GM21423 (cell line): ENCODE results near the gene STARD3NL.
"Not testable (repeated sequence)": the region's sequence is repeated elsewhere in the genome, so short reads cannot be mapped to it uniquely, and the experiment has no call there.

ENCODE experiments used
- ATAC-seq: cut with Tn5 transposase; IDR thresholded peaks from one replicate; pipeline ENCODE4 v1.9.1; 2021; ENCODE audit warnings: mild to moderate bottlenecking, moderate library complexity; ENCODE audit not compliant: unreplicated experiment

STARD3NL gene

GRCh38 chr7:38262545-38262944 lies 84.5 kb downstream of the STARD3NL start:
- ATAC-seq, result no peak

- not testable (repeated sequence) for ATAC-seq
Observed at GRCh38 chr7:38263274-38263673, 85.2 kb downstream of the STARD3NL start.

- not testable (repeated sequence) for ATAC-seq
Observed at GRCh38 chr7:38264602-38265001, 86.6 kb downstream of the STARD3NL start.

- ATAC-seq, result not testable (repeated sequence)
Observed at GRCh38 chr7:38265958-38266357, 87.9 kb downstream of the STARD3NL start.

GRCh38 chr7:38269704-38270346 lies 91.8 kb downstream of the STARD3NL start:
- ATAC-seq, result not testable (repeated sequence)

- not testable (repeated sequence) for ATAC-seq
Observed at GRCh38 chr7:38270405-38270804, 92.4 kb downstream of the STARD3NL start.

GRCh38 chr7:38273286-38273995 lies 95.4 kb downstream of the STARD3NL start, which contains the start of gene TARP:
TARP (minus strand) TSS chr7:38273636.
- ATAC-seq, result no peak

- no peak for ATAC-seq
Observed at GRCh38 chr7:38274486-38274885, 96.4 kb downstream of the STARD3NL start.

- no peak for ATAC-seq
Observed at GRCh38 chr7:38274927-38275620, 97.0 kb downstream of the STARD3NL start.

GRCh38 chr7:38276096-38276877 lies 98.2 kb downstream of the STARD3NL start:
- no peak for ATAC-seq

GRCh38 chr7:38280000-38280399 lies 102.0 kb downstream of the STARD3NL start:
- no peak for ATAC-seq
